Measurements from ENCODE around the gene MYLK.
"Not testable (repeated sequence)": the region's sequence is repeated elsewhere in the genome, so short reads cannot be mapped to it uniquely, and the experiment has no call there.

Gene MYLK

GRCh38 chr3:123609063-123609462 lies 275.1 kb downstream of the MYLK start:
- DNase-seq, result no peak

- no peak for DNase-seq
These were observed 275.7 kb downstream of the MYLK start for GRCh38 chr3:123608263-123608937.

GRCh38 chr3:123606527-123606926 lies 277.6 kb downstream of the MYLK start:
- no peak for DNase-seq

- DNase-seq, result no peak
These were observed 278.3 kb downstream of the MYLK start for GRCh38 chr3:123605789-123606234.

GRCh38 chr3:123603153-123603552 lies 281.0 kb downstream of the MYLK start:
- not testable (repeated sequence) for DNase-seq

- no peak for DNase-seq
These were observed 281.8 kb downstream of the MYLK start for GRCh38 chr3:123602325-123602724.

- DNase-seq, result not testable (repeated sequence)
These were observed 283.3 kb downstream of the MYLK start for GRCh38 chr3:123600863-123601262.

- DNase-seq, result no peak
These were observed 286.6 kb downstream of the MYLK start for GRCh38 chr3:123597561-123597960.

GRCh38 chr3:123595396-123596180 lies 288.5 kb downstream of the MYLK start:
- DNase-seq, result no peak

GRCh38 chr3:123593381-123593780 lies 290.8 kb downstream of the MYLK start:
- DNase-seq, result no peak

GRCh38 chr3:123590685-123591450 lies 293.3 kb downstream of the MYLK start:
- DNase-seq, result no peak

GRCh38 chr3:123587401-123587800 lies 296.7 kb downstream of the MYLK start:
- no peak for DNase-seq

GRCh38 chr3:123586968-123587367 lies 297.2 kb downstream of the MYLK start:
- DNase-seq, result no peak

- peak; percentile 35 for DNase-seq
These were observed 298.0 kb downstream of the MYLK start for GRCh38 chr3:123586131-123586530.

GRCh38 chr3:123584988-123585937 lies 298.9 kb downstream of the MYLK start, which contains the start of gene HACD2:
TSS of gene HACD2 (minus strand) at chr3:123585053. CDS start at chr3:123585027, 26 bp downstream.
- DNase-seq, result peak; percentile 97

- no peak for DNase-seq
These were observed 299.7 kb downstream of the MYLK start for GRCh38 chr3:123584284-123584987.

GRCh38 chr3:123583561-123583960 lies 300.6 kb downstream of the MYLK start:
- DNase-seq, result no peak

- DNase-seq, result no peak
These were observed 301.8 kb downstream of the MYLK start for GRCh38 chr3:123582315-123582714.

- no peak for DNase-seq
These were observed 308.0 kb downstream of the MYLK start for GRCh38 chr3:123576122-123576521.

- no peak for DNase-seq
These were observed 312.2 kb downstream of the MYLK start for GRCh38 chr3:123571973-123572365.

GRCh38 chr3:123571264-123571972 lies 312.7 kb downstream of the MYLK start:
- no peak for DNase-seq

Data from activated CD4-positive, CD25-positive, alpha-beta regulatory T cell treated with anti-CD3 and anti-CD28 coated beads, Interleukin-2, amount 50 U/mL, for 72 hours (primary cell).